CD14-positive monocyte (primary cell): ENCODE results near the gene DRAXIN. TPM values are rescaled to one million over a fixed set of nuclear protein-coding genes. Genes with fewer than 3 reads are reported as not detected.
A peak's percentile ranks its signal among the peaks of the same experiment; 100 is the strongest.

Experiments used
- DNase-seq, 3 donors: peaks; one replicate each; pipeline ENCODE4 v3.0.0-alpha.2; 2011 to 2022
- H2AFZ ChIP-seq: 2 replicates; pipeline ENCODE4 v1.6.0; 2012; ENCODE audit warnings: mild to moderate bottlenecking, low read depth, low read length, inconsistent platforms; ENCODE audit not compliant: insufficient read depth, poor library complexity, severe bottlenecking
- H3K27ac ChIP-seq, 2 donors: 1 replicate in 1 of 2; 2 replicates in 1 of 2; pipeline ENCODE4 v1.5.1; 2012 to 2013; ENCODE audit warnings: low read length in 2 of 2, control low read depth in 1 of 2, inconsistent platforms in 1 of 2, low read depth in 1 of 2, mild to moderate bottlenecking in 1 of 2
- H3K27me3 ChIP-seq, 2 donors: one replicate each; pipeline versions ENCODE4 v1.6.0 to v1.6.1; 2011 to 2013; ENCODE audit warnings: low read length in 2 of 2; ENCODE audit not compliant: control insufficient read depth in 2 of 2, insufficient read depth in 2 of 2
- H3K36me3 ChIP-seq, 2 donors: replicated peaks in 1 of 2; 1 replicate in 1 of 2; 2 replicates in 1 of 2; pipeline versions ENCODE4 v1.5.1 to v1.6.1; 2012 to 2013; ENCODE audit warnings: low read length in 2 of 2, control low read depth in 1 of 2, inconsistent platforms in 1 of 2, mild to moderate bottlenecking in 1 of 2; ENCODE audit not compliant: insufficient read depth in 2 of 2, control insufficient read depth in 1 of 2
- H3K4me1 ChIP-seq, 2 donors: 1 replicate in 1 of 2; 2 replicates in 1 of 2; pipeline versions ENCODE4 v1.5.1 to v1.6.1; 2012 to 2013; ENCODE audit warnings: low read length in 2 of 2, control low read depth in 1 of 2, inconsistent platforms in 1 of 2, mild to moderate bottlenecking in 1 of 2, moderate library complexity in 1 of 2; ENCODE audit not compliant: insufficient read depth in 2 of 2, control insufficient read depth in 1 of 2
- H3K4me2 ChIP-seq: replicated peaks from 2 replicates; pipeline ENCODE3; 2012; ENCODE audit warnings: low read length, moderate library complexity, mild to moderate bottlenecking; ENCODE audit not compliant: poor library complexity, severe bottlenecking; ENCODE audit errors: extremely low read depth
- H3K4me3 ChIP-seq, 3 experiments: fragments of 200-600 bp in 1 of 3; sonication (generic) in 1 of 3; replicated peaks in 1 of 3; 1 replicate in 2 of 3; 2 replicates in 1 of 3; pipeline ENCODE4 v1.5.1; 2011 to 2013; ENCODE audit warnings: low read length in 3 of 3, mild to moderate bottlenecking in 3 of 3, control low read depth in 2 of 3, low read depth in 2 of 3, inconsistent platforms in 1 of 3, moderate library complexity in 1 of 3
- H3K79me2 ChIP-seq: 2 replicates; pipeline ENCODE4 v1.6.0; 2012; ENCODE audit warnings: mild to moderate bottlenecking, control low read depth, inconsistent platforms, low read length, moderate library complexity; ENCODE audit not compliant: insufficient read depth
- H3K9ac ChIP-seq: 2 replicates; pipeline ENCODE4 v1.6.0; 2017; ENCODE audit warnings: low read length, mild to moderate bottlenecking; ENCODE audit not compliant: insufficient read depth, poor library complexity, severe bottlenecking
- H3K9me3 ChIP-seq, 2 donors: replicated peaks in 1 of 2; 1 replicate in 1 of 2; 2 replicates in 1 of 2; pipeline versions ENCODE4 v1.5.1 to v1.6.1; 2012 to 2013; ENCODE audit warnings: low read length in 2 of 2, control low read depth in 1 of 2; ENCODE audit not compliant: control insufficient read depth in 1 of 2, insufficient read depth in 1 of 2
- H4K20me1 ChIP-seq: 2 replicates; pipeline ENCODE4 v1.6.0; 2012; ENCODE audit warnings: mild to moderate bottlenecking, low read length, control low read depth, moderate library complexity; ENCODE audit not compliant: insufficient read depth
- H3K27ac Mint-ChIP-seq, 7 donors: one replicate each; pipeline ENCODE4 v1.8.0; 2020; ENCODE audit warnings: mild to moderate bottlenecking in 7 of 7, mixed read lengths in 7 of 7, moderate library complexity in 6 of 7, inconsistent platforms in 2 of 7
- H3K27me3 Mint-ChIP-seq, 3 donors: one replicate each; pipeline ENCODE4 v1.8.0; 2021 to 2022; ENCODE audit warnings: low read depth in 3 of 3, mild to moderate bottlenecking in 3 of 3, mixed read lengths in 3 of 3, moderate library complexity in 3 of 3, inconsistent platforms in 1 of 3
- H3K36me3 Mint-ChIP-seq, 2 donors: one replicate each; pipeline ENCODE4 v1.8.0; 2020; ENCODE audit warnings: mixed read lengths in 2 of 2, inconsistent platforms in 1 of 2, mild to moderate bottlenecking in 1 of 2
- H3K4me1 Mint-ChIP-seq: one replicate; pipeline ENCODE4 v1.8.0; 2020; ENCODE audit warnings: mild to moderate bottlenecking, mixed read lengths
- H3K4me3 Mint-ChIP-seq, 2 donors: one replicate each; pipeline ENCODE4 v1.8.0; 2020; ENCODE audit warnings: mild to moderate bottlenecking in 2 of 2, mixed read lengths in 2 of 2, moderate library complexity in 1 of 2
- H3K9me3 Mint-ChIP-seq, 7 donors: one replicate each; pipeline ENCODE4 v1.8.0; 2020 to 2022; ENCODE audit warnings: mixed read lengths in 7 of 7, mild to moderate bottlenecking in 6 of 7, moderate library complexity in 6 of 7, inconsistent platforms in 2 of 7
- WGBS: methylation state at CpG from one replicate; pipeline ENCODE4 v1.1.5; 2013; ENCODE audit warnings: missing lambda C conversion rate; ENCODE audit not compliant: insufficient coverage; 5-methylcytosine and 5-hydroxymethylcytosine counted together
- intact Hi-C, 2 donors: fragments of 100-400 bp; cut with micrococcal nuclease; formaldehyde crosslinking; loops; one replicate each; pipeline versions ENCODE4 v1.15.0 to v1.15.1; 2023
- polyA plus RNA-seq, 3 donors: library from polyadenylated mRNA; depleted of rRNA in 1 of 3; unstranded in 2 of 3; stranded (reverse) in 1 of 3; fragments of 300-500 nt in 2 of 3; fragments of >200 nt in 1 of 3; fragmentation: Illumina TruSeq in 2 of 3; gene quantifications; 1 replicate in 2 of 3; 2 replicates in 1 of 3; pipeline ENCODE4 v1.2.3, GENCODE V29; 2012 to 2021
- TF ChIP-seq, protein P1 (sequence below): fragments of 200-600 bp; IDR thresholded peaks from one replicate; pipeline ENCODE4 v1.8.0; 2022; ENCODE audit warnings: antibody characterized with exemption, mild to moderate bottlenecking

The DRAXIN gene
- polyA plus RNA-seq, 3 donors = 0.14 to 0.27 (median 0.18) TPM

GRCh38 chr1:11736746-11737639 lies 45.5 kb downstream of the DRAXIN start:
- peaks cover 69% of the 10 kb centered on the region for H3K79me2 ChIP-seq
- peak; percentile 87 to 99 (median 97) for DNase-seq
- Mint-ChIP-seq H3K27ac (peak overlapping the region; percentile 98 to 100 (median 99)), H3K27me3 (peaks cover 0 to 1% (median 1%) of the 10 kb centered on the region in 3 donors), H3K4me1 (peaks cover 87% of the 10 kb centered on the region), H3K4me3 (peak overlapping the region; percentile 93 to 98), H3K9me3 (no peaks in the 10 kb centered on the region), H3K36me3 (peaks cover 12 to 25% of the 10 kb centered on the region in 2 donors)
- intact Hi-C loops = loop anchor here (5.0 to 10.0 kb wide), 4 partner anchors 58 to 445 kb away; no protein-coding TSS in a partner anchor
- H3K27ac ChIP-seq = peak overlapping the region; percentile 98
- no peaks in the 10 kb centered on the region for H3K9me3 ChIP-seq
- peak overlapping the region; percentile 99 for H3K9ac ChIP-seq
- peaks cover 28% of the 10 kb centered on the region for H4K20me1 ChIP-seq
- no peaks in the 10 kb centered on the region for H3K27me3 ChIP-seq
- peak overlapping the region; percentile 77 for H3K4me2 ChIP-seq
- TF ChIP-seq, protein P1, sequence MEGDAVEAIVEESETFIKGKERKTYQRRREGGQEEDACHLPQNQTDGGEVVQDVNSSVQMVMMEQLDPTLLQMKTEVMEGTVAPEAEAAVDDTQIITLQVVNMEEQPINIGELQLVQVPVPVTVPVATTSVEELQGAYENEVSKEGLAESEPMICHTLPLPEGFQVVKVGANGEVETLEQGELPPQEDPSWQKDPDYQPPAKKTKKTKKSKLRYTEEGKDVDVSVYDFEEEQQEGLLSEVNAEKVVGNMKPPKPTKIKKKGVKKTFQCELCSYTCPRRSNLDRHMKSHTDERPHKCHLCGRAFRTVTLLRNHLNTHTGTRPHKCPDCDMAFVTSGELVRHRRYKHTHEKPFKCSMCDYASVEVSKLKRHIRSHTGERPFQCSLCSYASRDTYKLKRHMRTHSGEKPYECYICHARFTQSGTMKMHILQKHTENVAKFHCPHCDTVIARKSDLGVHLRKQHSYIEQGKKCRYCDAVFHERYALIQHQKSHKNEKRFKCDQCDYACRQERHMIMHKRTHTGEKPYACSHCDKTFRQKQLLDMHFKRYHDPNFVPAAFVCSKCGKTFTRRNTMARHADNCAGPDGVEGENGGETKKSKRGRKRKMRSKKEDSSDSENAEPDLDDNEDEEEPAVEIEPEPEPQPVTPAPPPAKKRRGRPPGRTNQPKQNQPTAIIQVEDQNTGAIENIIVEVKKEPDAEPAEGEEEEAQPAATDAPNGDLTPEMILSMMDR = no peak
- peaks cover 2 to 10% of the 10 kb centered on the region in 2 donors for H3K36me3 ChIP-seq
- H2AFZ ChIP-seq = peak overlapping the region; percentile 73
- 9% methylated on average over 9 of the region's 15 CpGs for WGBS
- peaks cover 83 to 90% of the 10 kb centered on the region in 2 donors for H3K4me1 ChIP-seq
- peak overlapping the region; percentile 85 to 93 (median 88) for H3K4me3 ChIP-seq

- Mint-ChIP-seq H3K9me3 (no peaks in the 10 kb centered on the region), H3K27me3 (peaks cover 0 to 1% (median 1%) of the 10 kb centered on the region in 3 donors), H3K4me1 (peaks cover 85% of the 10 kb centered on the region), H3K4me3 (peak overlapping the region; percentile 93 to 98), H3K36me3 (peaks cover 17 to 36% of the 10 kb centered on the region in 2 donors), H3K27ac (peak overlapping the region; percentile 98 to 100 (median 99))
- peak in 1 of 3 donors; percentile 30 for DNase-seq
- intact Hi-C loops = loop anchor here (5.0 to 10.0 kb wide), 4 partner anchors 57 to 444 kb away; no protein-coding TSS in a partner anchor
- peak overlapping the region; percentile 85 to 93 (median 88) for H3K4me3 ChIP-seq
- peaks cover 80% of the 10 kb centered on the region for H3K79me2 ChIP-seq
- H3K9me3 ChIP-seq = no peaks in the 10 kb centered on the region
- H3K4me2 ChIP-seq = peak overlapping the region; percentile 77
- H3K4me1 ChIP-seq = peaks cover 74 to 85% of the 10 kb centered on the region in 2 donors
- H3K36me3 ChIP-seq = peaks cover 2 to 21% of the 10 kb centered on the region in 2 donors
- TF ChIP-seq, protein P1 = no peak
- WGBS = no CpG with 5 or more reads among the region's 2 CpGs
- no peaks in the 10 kb centered on the region for H3K27me3 ChIP-seq
- peak overlapping the region; percentile 99 for H3K9ac ChIP-seq
- H4K20me1 ChIP-seq = peaks cover 39% of the 10 kb centered on the region
- no peak overlapping the region for H2AFZ ChIP-seq
- H3K27ac ChIP-seq = peak overlapping the region; percentile 98
Measured at GRCh38 chr1:11738096-11738495, 46.6 kb downstream of the DRAXIN start.
